Osteocyte (in vitro differentiated cells): ENCODE results near the gene SEL1L3. TPM values are rescaled to one million over a fixed set of nuclear protein-coding genes. Genes with fewer than 3 reads are reported as not detected.
A peak's percentile ranks its signal among the peaks of the same experiment; 100 is the strongest.

Source experiments
- DNase-seq: peaks from one replicate; pipeline ENCODE4 v3.0.0; 2021; ENCODE audit warnings: mixed read lengths; ENCODE audit not compliant: unreplicated experiment; ENCODE audit errors: extremely low spot score
- H3K27ac Mint-ChIP-seq: one replicate; pipeline ENCODE4 v1.8.0; 2021; ENCODE audit warnings: mild to moderate bottlenecking, mixed read lengths; ENCODE audit not compliant: unreplicated experiment
- H3K27me3 Mint-ChIP-seq: one replicate; pipeline ENCODE4 v1.8.0; 2021; ENCODE audit warnings: mixed read lengths; ENCODE audit not compliant: unreplicated experiment
- H3K36me3 Mint-ChIP-seq: one replicate; pipeline ENCODE4 v1.8.0; 2021; ENCODE audit warnings: mixed read lengths; ENCODE audit not compliant: unreplicated experiment
- H3K4me1 Mint-ChIP-seq: one replicate; pipeline ENCODE4 v1.8.0; 2021; ENCODE audit warnings: mixed read lengths; ENCODE audit not compliant: unreplicated experiment
- H3K4me3 Mint-ChIP-seq: one replicate; pipeline ENCODE4 v1.8.0; 2021; ENCODE audit warnings: mild to moderate bottlenecking, moderate library complexity, mixed read lengths; ENCODE audit not compliant: unreplicated experiment
- H3K9me3 Mint-ChIP-seq: one replicate; pipeline ENCODE4 v1.8.0; 2021; ENCODE audit warnings: mixed read lengths; ENCODE audit not compliant: unreplicated experiment
- total RNA-seq: library from RNA; stranded (reverse); gene quantifications from 2 replicates; pipeline ENCODE4 v1.2.1, GENCODE V29; 2021
- TF ChIP-seq, protein P1 (sequence below): fragments of 200-600 bp; sonication (generic); IDR thresholded peaks from 2 replicates; pipeline ENCODE4 v1.5.0; 2021; ENCODE audit warnings: antibody characterized with exemption, mild to moderate bottlenecking, moderate library complexity

The SEL1L3 gene
- total RNA-seq, 1 donor from 2014 or later: 28.0 TPM

DNA sequence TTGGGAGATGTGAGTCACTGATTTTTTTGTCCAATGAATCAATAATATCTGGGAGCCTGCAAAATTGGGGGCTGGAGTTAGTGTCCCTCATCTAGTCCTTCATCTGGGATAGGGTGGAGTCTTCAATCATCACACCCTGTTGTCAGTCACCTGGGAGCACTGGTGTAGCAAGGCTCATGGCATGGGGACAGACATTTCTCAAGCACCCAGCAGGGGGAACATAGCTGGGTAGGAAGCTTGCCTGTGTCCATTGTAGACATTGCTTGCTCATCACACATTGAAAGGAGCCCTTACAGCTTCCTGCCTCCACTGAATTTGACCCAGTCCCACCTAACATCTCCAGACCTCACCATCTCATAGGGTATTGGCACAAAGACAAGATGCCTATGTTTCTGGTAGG is 61.2 kb downstream of the SEL1L3 start:
- TF ChIP-seq, protein P1, sequence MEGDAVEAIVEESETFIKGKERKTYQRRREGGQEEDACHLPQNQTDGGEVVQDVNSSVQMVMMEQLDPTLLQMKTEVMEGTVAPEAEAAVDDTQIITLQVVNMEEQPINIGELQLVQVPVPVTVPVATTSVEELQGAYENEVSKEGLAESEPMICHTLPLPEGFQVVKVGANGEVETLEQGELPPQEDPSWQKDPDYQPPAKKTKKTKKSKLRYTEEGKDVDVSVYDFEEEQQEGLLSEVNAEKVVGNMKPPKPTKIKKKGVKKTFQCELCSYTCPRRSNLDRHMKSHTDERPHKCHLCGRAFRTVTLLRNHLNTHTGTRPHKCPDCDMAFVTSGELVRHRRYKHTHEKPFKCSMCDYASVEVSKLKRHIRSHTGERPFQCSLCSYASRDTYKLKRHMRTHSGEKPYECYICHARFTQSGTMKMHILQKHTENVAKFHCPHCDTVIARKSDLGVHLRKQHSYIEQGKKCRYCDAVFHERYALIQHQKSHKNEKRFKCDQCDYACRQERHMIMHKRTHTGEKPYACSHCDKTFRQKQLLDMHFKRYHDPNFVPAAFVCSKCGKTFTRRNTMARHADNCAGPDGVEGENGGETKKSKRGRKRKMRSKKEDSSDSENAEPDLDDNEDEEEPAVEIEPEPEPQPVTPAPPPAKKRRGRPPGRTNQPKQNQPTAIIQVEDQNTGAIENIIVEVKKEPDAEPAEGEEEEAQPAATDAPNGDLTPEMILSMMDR: no peak
- Mint-ChIP-seq H3K4me3 (no peak overlapping the region), H3K27me3 (no peaks in the 10 kb centered on the region), H3K4me1 (peaks cover 4% of the 10 kb centered on the region), H3K27ac (no peak overlapping the region), H3K9me3 (no peaks in the 10 kb centered on the region), H3K36me3 (peaks cover 5% of the 10 kb centered on the region)
- no peak for DNase-seq

DNA sequence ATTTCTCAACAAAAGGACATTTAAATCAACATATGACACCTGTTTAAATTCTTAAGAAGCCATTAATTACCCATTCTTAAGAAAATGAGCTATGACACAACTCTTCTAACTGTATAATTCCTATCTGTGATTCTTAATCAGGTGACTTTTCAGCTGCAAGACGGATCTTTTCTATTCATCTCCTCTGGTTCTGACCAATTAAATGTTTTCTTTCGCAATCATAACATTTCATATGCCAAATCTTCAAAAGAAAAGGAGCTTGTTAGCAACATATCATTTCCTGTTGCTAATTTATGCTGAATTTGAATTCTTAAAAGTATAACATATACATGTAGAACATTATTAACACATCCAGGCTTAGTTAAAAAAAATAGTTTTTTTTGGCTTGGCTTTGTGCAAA is 62.5 kb downstream of the SEL1L3 start:
- no peak overlapping the region for H3K27ac Mint-ChIP-seq
- peaks cover 5% of the 10 kb centered on the region for H3K36me3 Mint-ChIP-seq
- no peaks in the 10 kb centered on the region for H3K27me3 Mint-ChIP-seq

DNA sequence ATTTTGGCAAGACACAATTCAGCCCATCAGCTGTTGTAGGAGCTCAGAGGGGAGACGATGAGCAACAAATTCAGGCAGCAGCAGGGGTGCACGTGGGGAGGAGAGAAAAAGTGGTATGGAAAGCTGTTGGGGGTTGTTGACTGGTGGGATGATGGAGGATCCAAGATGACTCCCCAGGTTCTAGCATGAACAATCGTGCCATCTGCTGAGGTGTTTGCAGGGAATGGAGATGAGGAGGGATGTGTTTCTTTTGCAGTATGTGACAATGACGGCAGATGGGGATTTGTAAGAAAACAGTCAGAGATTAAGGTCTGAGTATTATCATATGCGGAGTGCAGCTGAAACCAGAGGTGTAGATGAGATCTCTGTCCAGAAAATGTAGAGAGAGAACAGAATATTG is 63.3 kb downstream of the SEL1L3 start:
- no peak for DNase-seq
- Mint-ChIP-seq H3K27me3 (no peaks in the 10 kb centered on the region), H3K27ac (no peak overlapping the region), H3K9me3 (no peaks in the 10 kb centered on the region), H3K4me1 (peaks cover 19% of the 10 kb centered on the region), H3K36me3 (peaks cover 5% of the 10 kb centered on the region), H3K4me3 (no peak overlapping the region)
- TF ChIP-seq, protein P1: no peak

More for the DNA sequence above, 62.5 kb downstream of the SEL1L3 start:
- no peak for DNase-seq
- TF ChIP-seq, protein P1: no peak
- peaks cover 15% of the 10 kb centered on the region for H3K4me1 Mint-ChIP-seq
- no peaks in the 10 kb centered on the region for H3K9me3 Mint-ChIP-seq
- no peak overlapping the region for H3K4me3 Mint-ChIP-seq

DNA sequence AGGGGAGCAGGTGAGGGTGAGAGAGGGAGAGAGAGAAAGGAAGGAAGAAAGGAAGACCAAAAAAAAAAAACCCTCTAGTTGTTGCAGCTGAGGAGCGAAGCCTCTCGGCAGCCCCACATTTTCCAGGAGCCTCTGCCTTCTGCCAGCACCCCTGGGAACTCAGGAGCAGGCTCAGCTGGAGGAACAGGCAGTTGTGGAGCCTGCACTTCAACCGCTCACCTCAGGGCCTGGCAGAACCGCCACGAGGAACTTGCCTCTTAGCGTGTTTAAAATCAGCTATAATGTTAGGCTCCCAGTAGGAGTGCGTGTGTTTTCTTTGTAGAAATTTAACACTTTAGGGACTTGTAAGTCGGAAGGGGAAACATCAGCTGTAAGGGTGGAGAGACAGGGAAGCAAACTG is 65.7 kb downstream of the SEL1L3 start:
- peaks cover 11% of the 10 kb centered on the region for H3K36me3 Mint-ChIP-seq
- no peak overlapping the region for H3K27ac Mint-ChIP-seq
- no peak overlapping the region for H3K4me3 Mint-ChIP-seq
- H3K9me3 Mint-ChIP-seq: no peaks in the 10 kb centered on the region
- H3K27me3 Mint-ChIP-seq: no peaks in the 10 kb centered on the region
- TF ChIP-seq, protein P1: no peak
- no peak for DNase-seq
- H3K4me1 Mint-ChIP-seq: peaks cover 19% of the 10 kb centered on the region

DNA sequence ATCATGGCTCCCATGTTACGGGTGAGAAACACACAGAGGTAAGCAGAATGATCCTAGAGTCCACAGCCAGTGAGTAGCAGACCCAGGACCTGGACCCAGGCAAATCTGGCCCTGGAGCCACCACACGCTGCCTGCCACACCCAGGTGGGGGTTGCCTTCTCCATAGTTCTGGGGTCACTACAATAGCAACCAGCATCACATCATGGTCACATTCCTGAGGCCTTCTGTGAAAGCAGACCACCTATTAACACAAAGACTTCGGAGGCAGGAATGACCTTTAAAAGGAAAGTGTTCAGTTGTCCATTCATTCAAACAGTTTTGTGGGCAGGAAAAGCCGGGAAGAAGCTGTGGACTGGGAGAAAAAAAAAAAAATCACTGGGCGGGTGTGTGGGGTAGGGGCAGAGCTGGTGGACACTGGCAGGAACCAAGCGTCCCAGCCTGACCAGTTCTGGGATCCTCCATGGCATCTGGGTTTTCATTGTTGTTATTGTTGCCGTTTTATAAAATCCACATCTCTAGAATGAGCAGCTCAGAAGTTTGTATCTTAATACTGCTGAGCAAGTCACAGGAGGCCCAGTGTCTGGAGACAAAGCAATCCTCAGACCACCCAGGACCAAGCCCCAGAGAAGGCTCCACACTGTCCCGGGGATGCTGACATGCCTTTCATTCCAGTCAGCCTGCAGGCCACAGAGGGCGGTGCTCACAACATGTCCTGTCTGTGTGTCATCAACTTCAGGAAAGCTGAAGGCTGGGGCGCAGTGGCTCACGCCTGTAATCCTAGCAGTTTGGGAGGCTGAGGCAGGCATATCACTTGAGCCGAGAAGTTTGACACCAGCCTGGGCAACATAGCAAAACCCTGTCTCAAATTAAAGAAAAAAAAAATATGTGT is 67.0 kb downstream of the SEL1L3 start:
- Mint-ChIP-seq H3K36me3 (peaks cover 6% of the 10 kb centered on the region), H3K27me3 (no peaks in the 10 kb centered on the region), H3K4me1 (peaks cover 19% of the 10 kb centered on the region), H3K27ac (peak overlapping the region; percentile 76), H3K4me3 (no peak overlapping the region), H3K9me3 (no peaks in the 10 kb centered on the region)
- no peak for DNase-seq
- TF ChIP-seq, protein P1: no peak
